SK-N-MC (cell line): Measurements from ENCODE around the gene FGF2.

Source experiments
- EZH2 ChIP-seq: fragments of 200-600 bp; sonication (generic); IDR thresholded peaks from one replicate; pipeline ENCODE4 v1.6.1; 2017; ENCODE audit warnings: antibody characterized with exemption
- FOXP2 ChIP-seq: optimal IDR thresholded peaks from 2 replicates; pipeline ENCODE3; 2011; ENCODE audit warnings: mild to moderate bottlenecking, moderate library complexity; ENCODE audit not compliant: insufficient read depth; ENCODE audit errors: extremely low read length, control extremely low read depth
- POLR2AphosphoS5 ChIP-seq: IDR thresholded peaks from 2 replicates; pipeline ENCODE4 v1.6.1; 2012; ENCODE audit warnings: mild to moderate bottlenecking, low read depth, low read length, borderline replicate concordance

- TF ChIP-seq EZH2: no peak
- no peak for TF ChIP-seq POLR2AphosphoS5
- no peak for TF ChIP-seq FOXP2
Measured at GRCh38 chr4:122858705-122859104, 32.1 kb downstream of the FGF2 start.
